Keratinocyte (primary cell): ENCODE results near the gene SHKBP1. TPM values are rescaled to one million over a fixed set of nuclear protein-coding genes. Genes with fewer than 3 reads are reported as not detected.

Experiments
- DNase-seq: peaks from one replicate; pipeline ENCODE4 v3.0.0-alpha.2; 2011; ENCODE audit warnings: low read depth, missing footprints, low spot score
- FAIRE-seq: peaks from 2 replicates; lab custom pipeline; 2011; peaks lifted over from hg19 to GRCh38; lab: Jason Lieb, UNC
- H2AFZ ChIP-seq: 2 replicates; pipeline ENCODE4 v1.6.0; 2012; ENCODE audit warnings: low read length, control low read depth, inconsistent platforms; ENCODE audit not compliant: control insufficient read depth
- H3K27ac ChIP-seq: 2 replicates; pipeline ENCODE4 v1.5.1; 2011; ENCODE audit warnings: low read length; ENCODE audit not compliant: control insufficient read depth, insufficient read depth
- H3K27me3 ChIP-seq: 3 replicates; pipeline ENCODE4 v1.6.0; 2011; ENCODE audit warnings: low read length; ENCODE audit not compliant: control insufficient read depth, insufficient read depth; ENCODE audit errors: extremely low read depth
- H3K36me3 ChIP-seq, 2 experiments: 2 replicates in 1 of 2; 3 replicates in 1 of 2; pipeline ENCODE4 v1.5.1; 2011; ENCODE audit warnings: low read length in 2 of 2, mild to moderate bottlenecking in 1 of 2; ENCODE audit not compliant: control insufficient read depth in 2 of 2, insufficient read depth in 2 of 2; ENCODE audit errors: extremely low read depth in 1 of 2
- H3K4me1 ChIP-seq: 3 replicates; pipeline ENCODE4 v1.5.1; 2011; ENCODE audit warnings: low read length; ENCODE audit not compliant: control insufficient read depth, insufficient read depth; ENCODE audit errors: extremely low read depth
- H3K4me2 ChIP-seq: 3 replicates; pipeline ENCODE4 v1.6.0; 2011; ENCODE audit warnings: low read depth, low read length; ENCODE audit not compliant: control insufficient read depth, insufficient read depth; ENCODE audit errors: extremely low read depth
- H3K4me3 ChIP-seq, 3 experiments: fragments of 200-600 bp in 1 of 3; sonication (generic) in 1 of 3; 2 replicates in 2 of 3; 3 replicates in 1 of 3; pipeline ENCODE4 v1.5.1; 2011 to 2016; ENCODE audit warnings: low read length in 3 of 3, mild to moderate bottlenecking in 3 of 3, control low read depth in 2 of 3, inconsistent platforms in 1 of 3, low read depth in 1 of 3, mixed read lengths in 1 of 3, mixed run types in 1 of 3, moderate library complexity in 1 of 3; ENCODE audit not compliant: control insufficient read depth in 2 of 3, insufficient read depth in 2 of 3; ENCODE audit errors: extremely low read depth in 1 of 3
- H3K79me2 ChIP-seq: 2 replicates; pipeline ENCODE4 v1.6.0; 2012; ENCODE audit warnings: low read length; ENCODE audit not compliant: control insufficient read depth, insufficient read depth
- H3K9ac ChIP-seq: 3 replicates; pipeline ENCODE4 v1.6.0; 2011; ENCODE audit warnings: low read length; ENCODE audit not compliant: control insufficient read depth, insufficient read depth; ENCODE audit errors: extremely low read depth
- H3K9me1 ChIP-seq: 3 replicates; pipeline ENCODE4 v1.6.0; 2011; ENCODE audit warnings: low read length; ENCODE audit not compliant: control insufficient read depth, insufficient read depth; ENCODE audit errors: extremely low read depth
- H3K9me3 ChIP-seq: 2 replicates; pipeline ENCODE4 v1.5.1; 2012; ENCODE audit warnings: low read depth, low read length; ENCODE audit not compliant: control insufficient read depth
- H4K20me1 ChIP-seq: 3 replicates; pipeline ENCODE4 v1.6.0; 2011; ENCODE audit warnings: low read length; ENCODE audit not compliant: control insufficient read depth, insufficient read depth; ENCODE audit errors: extremely low read depth
- EZH2 ChIP-seq: IDR thresholded peaks from one replicate; pipeline ENCODE4 v1.6.1; 2012; ENCODE audit warnings: inconsistent platforms, mild to moderate bottlenecking, low read length, moderate library complexity
- dilution Hi-C: fragments of 300-500 bp; cut with MboI; formaldehyde crosslinking; loops from one replicate; pipeline ENCODE4 v1.7.0; 2020; ENCODE audit warnings: low sequenced_read_pairs; ENCODE audit not compliant: extremely low pct_ligation_motif_present
- polyA plus RNA-seq, 5 experiments: library from polyadenylated mRNA; depleted of rRNA in 3 of 5; stranded (reverse) in 3 of 5; stranded (forward) in 1 of 5; unstranded in 1 of 5; fragments of >200 nt; gene quantifications; 1 replicate in 1 of 5; 2 replicates in 3 of 5; 3 replicates in 1 of 5; pipeline versions ENCODE4 v1.2.1 to v1.2.3, GENCODE V29; 2011 to 2012; ENCODE audit warnings: missing spikeins in 2 of 5, low read depth in 1 of 5, low replicate concordance in 1 of 5
- TF ChIP-seq, protein P1 (sequence below), 3 experiments: IDR thresholded peaks in 1 of 3; conservative IDR thresholded peaks in 1 of 3; optimal IDR thresholded peaks in 1 of 3; 2 replicates in 2 of 3; 3 replicates in 1 of 3; pipeline versions ENCODE3 to v1.5.1; 2011; ENCODE audit warnings: low read length in 3 of 3, mild to moderate bottlenecking in 3 of 3, moderate library complexity in 2 of 3, control low read depth in 1 of 3, inconsistent platforms in 1 of 3; ENCODE audit not compliant: insufficient read depth in 2 of 3; ENCODE audit errors: extremely low read depth in 1 of 3

The SHKBP1 gene
- polyA plus RNA-seq, 1 donor (not counting 4 experiments of a cell fraction or from before 2014, with no cell fraction given) = 20.2 TPM

DNA sequence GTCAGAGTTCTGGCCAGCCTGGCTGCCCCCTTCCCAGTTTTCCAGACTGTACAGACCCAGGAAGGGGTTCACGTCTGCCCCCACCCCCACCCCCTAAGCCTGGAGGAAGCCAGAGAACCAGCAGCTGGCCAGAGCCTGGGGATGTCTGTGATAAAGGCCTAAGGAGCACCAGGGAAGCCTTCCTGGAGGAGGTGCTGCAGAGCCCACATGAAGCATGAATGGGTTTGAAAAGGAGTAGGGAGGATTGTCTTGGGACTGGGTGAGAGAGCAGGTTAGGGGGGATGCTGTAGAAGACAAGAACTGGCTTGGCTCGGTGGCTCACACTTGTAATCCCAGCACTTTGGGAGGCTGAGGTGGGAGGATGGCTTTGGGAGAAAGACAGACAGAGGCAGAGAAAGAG is 5.8 kb downstream of the SHKBP1 start:
- Histone ChIP-seq H2AFZ (no peak overlapping the region), H3K4me3 (no peak overlapping the region), H3K79me2 (peaks cover under 1% of the 10 kb centered on the region), H3K4me1 (peaks cover 6% of the 10 kb centered on the region), H3K4me2 (no peak overlapping the region), H3K27ac (no peak overlapping the region), H3K36me3 (peaks cover 10 to 15% of the 10 kb centered on the region in 2 experiments), H3K27me3 (no peaks in the 10 kb centered on the region), H3K9ac (no peak overlapping the region), H3K9me1 (peaks cover 3% of the 10 kb centered on the region), H4K20me1 (no peaks in the 10 kb centered on the region), H3K9me3 (no peaks in the 10 kb centered on the region)
- DNase-seq (no peak), FAIRE-seq (no peak)
- TF ChIP-seq, protein P1, sequence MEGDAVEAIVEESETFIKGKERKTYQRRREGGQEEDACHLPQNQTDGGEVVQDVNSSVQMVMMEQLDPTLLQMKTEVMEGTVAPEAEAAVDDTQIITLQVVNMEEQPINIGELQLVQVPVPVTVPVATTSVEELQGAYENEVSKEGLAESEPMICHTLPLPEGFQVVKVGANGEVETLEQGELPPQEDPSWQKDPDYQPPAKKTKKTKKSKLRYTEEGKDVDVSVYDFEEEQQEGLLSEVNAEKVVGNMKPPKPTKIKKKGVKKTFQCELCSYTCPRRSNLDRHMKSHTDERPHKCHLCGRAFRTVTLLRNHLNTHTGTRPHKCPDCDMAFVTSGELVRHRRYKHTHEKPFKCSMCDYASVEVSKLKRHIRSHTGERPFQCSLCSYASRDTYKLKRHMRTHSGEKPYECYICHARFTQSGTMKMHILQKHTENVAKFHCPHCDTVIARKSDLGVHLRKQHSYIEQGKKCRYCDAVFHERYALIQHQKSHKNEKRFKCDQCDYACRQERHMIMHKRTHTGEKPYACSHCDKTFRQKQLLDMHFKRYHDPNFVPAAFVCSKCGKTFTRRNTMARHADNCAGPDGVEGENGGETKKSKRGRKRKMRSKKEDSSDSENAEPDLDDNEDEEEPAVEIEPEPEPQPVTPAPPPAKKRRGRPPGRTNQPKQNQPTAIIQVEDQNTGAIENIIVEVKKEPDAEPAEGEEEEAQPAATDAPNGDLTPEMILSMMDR (optimal IDR thresholded peaks at IDR 0.05 in 1 of 3, IDR thresholded peaks at IDR 0.05 in 1 of 3, conservative IDR thresholded peaks at IDR 0.05 in 1 of 3; ENCODE audit: extremely low read depth in 1 of 3, insufficient read depth in 2 of 3, low read length in 3 of 3) = no peak
- no peak for TF ChIP-seq EZH2
- dilution Hi-C loops = no loop called here

DNA sequence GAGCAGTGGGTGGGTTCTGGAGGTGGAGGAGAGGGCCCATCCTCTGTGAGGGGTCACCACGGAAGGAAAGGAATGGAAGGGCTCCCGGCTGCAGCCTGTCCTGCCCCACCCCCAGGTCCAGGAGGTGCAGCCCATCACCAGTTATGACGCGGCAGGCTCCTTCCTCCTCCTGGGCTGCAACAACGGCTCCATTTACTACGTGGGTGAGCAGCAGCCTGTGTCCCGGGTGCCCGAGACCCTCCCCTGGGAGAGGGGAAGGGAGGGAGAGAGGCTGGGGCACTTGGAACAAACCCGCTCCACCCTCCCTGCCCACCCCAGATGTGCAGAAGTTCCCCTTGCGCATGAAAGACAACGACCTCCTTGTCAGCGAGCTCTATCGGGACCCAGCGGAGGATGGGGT is 6.6 kb downstream of the SHKBP1 start:
- no peaks in the 10 kb centered on the region for H3K79me2 ChIP-seq
- no peaks in the 10 kb centered on the region for H3K27me3 ChIP-seq
- TF ChIP-seq, protein P1 (optimal IDR thresholded peaks at IDR 0.05 in 1 of 3, IDR thresholded peaks at IDR 0.05 in 1 of 3, conservative IDR thresholded peaks at IDR 0.05 in 1 of 3; ENCODE audit: extremely low read depth in 1 of 3, insufficient read depth in 2 of 3, low read length in 3 of 3) = no peak
- no peak for TF ChIP-seq EZH2
- peaks cover 5% of the 10 kb centered on the region for H3K4me1 ChIP-seq
- no peak overlapping the region for H2AFZ ChIP-seq
- no peak overlapping the region for H3K27ac ChIP-seq
- no peak overlapping the region for H3K4me2 ChIP-seq
- H3K9me3 ChIP-seq = no peaks in the 10 kb centered on the region
- H3K4me3 ChIP-seq = no peak overlapping the region
- H4K20me1 ChIP-seq = no peaks in the 10 kb centered on the region
- peaks cover 10 to 14% of the 10 kb centered on the region in 2 experiments for H3K36me3 ChIP-seq
- H3K9ac ChIP-seq = no peak overlapping the region
- no peaks in the 10 kb centered on the region for H3K9me1 ChIP-seq
- dilution Hi-C loops = no loop called here
- DNase-seq = no peak
- no peak for FAIRE-seq
